ENCODE data around the gene TTC39C. TPM values are rescaled to one million over a fixed set of nuclear protein-coding genes. Genes with fewer than 3 reads are reported as not detected.

TTC39C gene
- total RNA-seq, 1 donor from 2014 or later = 14.3 TPM

GRCh38 chr18:24006712-24007313 is 7.7 kb upstream of the TTC39C start:
- Mint-ChIP-seq H3K36me3 (ENCODE audit: low read depth, unreplicated experiment) (no peaks in the 10 kb centered on the region), H3K9me3 (ENCODE audit: unreplicated experiment) (no peaks in the 10 kb centered on the region), H3K27ac (ENCODE audit: unreplicated experiment) (no peak overlapping the region), H3K4me1 (ENCODE audit: unreplicated experiment) (peaks cover 2% of the 10 kb centered on the region), H3K4me3 (ENCODE audit: unreplicated experiment) (no peak overlapping the region), H3K27me3 (ENCODE audit: unreplicated experiment) (no peaks in the 10 kb centered on the region)
- no peak for DNase-seq (ENCODE audit: low spot score)
- no peak for TF ChIP-seq CTCF (IDR thresholded peaks at IDR 0.05; ENCODE audit: unreplicated experiment)

GRCh38 chr18:24009246-24009645 is 5.3 kb upstream of the TTC39C start:
- H3K27ac Mint-ChIP-seq (ENCODE audit: unreplicated experiment) = no peak overlapping the region
- peaks cover 2% of the 10 kb centered on the region for H3K4me1 Mint-ChIP-seq (ENCODE audit: unreplicated experiment)
- no peak for TF ChIP-seq CTCF (IDR thresholded peaks at IDR 0.05; ENCODE audit: unreplicated experiment)
- DNase-seq (ENCODE audit: low spot score) = no peak
- no peaks in the 10 kb centered on the region for H3K9me3 Mint-ChIP-seq (ENCODE audit: unreplicated experiment)
- H3K27me3 Mint-ChIP-seq (ENCODE audit: unreplicated experiment) = no peaks in the 10 kb centered on the region
- H3K36me3 Mint-ChIP-seq (ENCODE audit: low read depth, unreplicated experiment) = no peaks in the 10 kb centered on the region
- H3K4me3 Mint-ChIP-seq (ENCODE audit: unreplicated experiment) = no peak overlapping the region

GRCh38 chr18:24009651-24010333 is 4.8 kb upstream of the TTC39C start:
- no peak for DNase-seq (ENCODE audit: low spot score)
- TF ChIP-seq CTCF (IDR thresholded peaks at IDR 0.05; ENCODE audit: unreplicated experiment) = no peak
- Mint-ChIP-seq H3K4me1 (ENCODE audit: unreplicated experiment) (peaks cover 2% of the 10 kb centered on the region), H3K4me3 (ENCODE audit: unreplicated experiment) (no peak overlapping the region), H3K27me3 (ENCODE audit: unreplicated experiment) (no peaks in the 10 kb centered on the region), H3K27ac (ENCODE audit: unreplicated experiment) (no peak overlapping the region), H3K9me3 (ENCODE audit: unreplicated experiment) (no peaks in the 10 kb centered on the region), H3K36me3 (ENCODE audit: low read depth, unreplicated experiment) (no peaks in the 10 kb centered on the region)

GRCh38 chr18:24010673-24011072 is 3.9 kb upstream of the TTC39C start:
- Mint-ChIP-seq H3K9me3 (ENCODE audit: unreplicated experiment) (no peaks in the 10 kb centered on the region), H3K27me3 (ENCODE audit: unreplicated experiment) (peaks cover 3% of the 10 kb centered on the region), H3K27ac (ENCODE audit: unreplicated experiment) (no peak overlapping the region), H3K36me3 (ENCODE audit: low read depth, unreplicated experiment) (no peaks in the 10 kb centered on the region), H3K4me1 (ENCODE audit: unreplicated experiment) (peaks cover 6% of the 10 kb centered on the region), H3K4me3 (ENCODE audit: unreplicated experiment) (no peak overlapping the region)
- DNase-seq (ENCODE audit: low spot score) = no peak
- TF ChIP-seq CTCF (IDR thresholded peaks at IDR 0.05; ENCODE audit: unreplicated experiment) = no peak

Measured in endothelial cell (in vitro differentiated cells).